SU-DHL-6 (cell line): ENCODE data around the gene PRCC.

Experiments used
- H2AFZ ChIP-seq: fragments of 200-600 bp; sonication (generic); 2 replicates; pipeline ENCODE4 v1.6.1; 2014; ENCODE audit warnings: low read depth, mild to moderate bottlenecking, moderate library complexity, mixed read lengths, antibody characterized with exemption, low read length; ENCODE audit not compliant: severe bottlenecking
- H3F3A ChIP-seq: fragments of 200-600 bp; shearing (Covaris generic); 2 replicates; pipeline ENCODE4 v1.6.0; 2016; ENCODE audit warnings: antibody characterized with exemption, mild to moderate bottlenecking; ENCODE audit not compliant: insufficient read depth
- H3K27ac ChIP-seq: fragments of 200-600 bp; sonication (generic); 2 replicates; pipeline ENCODE4 v1.5.1; 2016; ENCODE audit warnings: low read depth, mild to moderate bottlenecking, low read length, moderate library complexity, mixed read lengths
- H3K27me3 ChIP-seq: fragments of 200-600 bp; sonication (generic), shearing (Covaris generic); 2 replicates; pipeline ENCODE4 v1.6.0; 2014; ENCODE audit warnings: mild to moderate bottlenecking, low read length
- H3K36me3 ChIP-seq: fragments of 200-600 bp; sonication (generic); 2 replicates; pipeline ENCODE4 v1.6.1; 2014; ENCODE audit warnings: mild to moderate bottlenecking, low read length, mixed read lengths
- H3K4me2 ChIP-seq: fragments of 300-600, 200-600 bp; shearing (Covaris generic), sonication (generic); 2 replicates; pipeline ENCODE4 v1.6.0; 2014; ENCODE audit warnings: low read length, low read depth, mild to moderate bottlenecking; ENCODE audit not compliant: poor library complexity, severe bottlenecking
- H3K4me3 ChIP-seq: fragments of 200-600 bp; sonication (generic); 2 replicates; pipeline ENCODE4 v1.5.1; 2014; ENCODE audit warnings: antibody characterized with exemption, low read length, mild to moderate bottlenecking, mixed read lengths; ENCODE audit not compliant: insufficient read depth, poor library complexity, severe bottlenecking
- H3K79me2 ChIP-seq: fragments of 200-600 bp; sonication (generic); 2 replicates; pipeline ENCODE4 v1.6.1; 2014; ENCODE audit warnings: mild to moderate bottlenecking, low read length, moderate library complexity; ENCODE audit not compliant: insufficient read depth
- H3K9ac ChIP-seq: fragments of 200-600 bp; sonication (generic); 2 replicates; pipeline ENCODE4 v1.7.0; 2014; ENCODE audit warnings: mild to moderate bottlenecking, low read length
- H3K9me2 ChIP-seq: fragments of 200-600 bp; sonication (generic); replicated peaks from 2 replicates; pipeline ENCODE4 v1.6.1; 2014; ENCODE audit warnings: low read length; ENCODE audit not compliant: insufficient read depth
- H3K9me3 ChIP-seq: fragments of 200-600 bp; sonication (generic); 2 replicates; pipeline ENCODE4 v1.6.1; 2014; ENCODE audit warnings: low read length, mixed read lengths; ENCODE audit not compliant: insufficient read depth
- H4K20me1 ChIP-seq: fragments of 200-600 bp; sonication (generic); 2 replicates; pipeline ENCODE4 v1.6.1; 2014; ENCODE audit warnings: low read depth, mild to moderate bottlenecking, antibody characterized with exemption, low read length, moderate library complexity, mixed read lengths
- CTCF ChIP-seq: fragments of 200-600 bp; sonication (generic); IDR thresholded peaks from one replicate; pipeline ENCODE4 v1.5.1; 2017; ENCODE audit warnings: antibody characterized with exemption, mild to moderate bottlenecking, low read length, moderate library complexity; ENCODE audit not compliant: insufficient read depth, poor library complexity, severe bottlenecking
- EZH2phosphoT487 ChIP-seq: fragments of 200-600 bp; sonication (generic), shearing (Covaris generic); conservative IDR thresholded peaks from 2 replicates; pipeline ENCODE4 v1.6.1; 2018; ENCODE audit warnings: mild to moderate bottlenecking, antibody characterized with exemption, low read length, moderate library complexity, mixed read lengths

The PRCC gene

GRCh38 chr1:156789621-156790318, 22.4 kb downstream of the PRCC start:
- no peak overlapping the region for H3K9ac ChIP-seq
- H3K27me3 ChIP-seq: no peaks in the 10 kb centered on the region
- H2AFZ ChIP-seq: no peak overlapping the region
- H3K9me3 ChIP-seq: no peaks in the 10 kb centered on the region
- TF ChIP-seq EZH2phosphoT487: no peak
- no peak for TF ChIP-seq CTCF
- H3K4me2 ChIP-seq: no peak overlapping the region
- no peaks in the 10 kb centered on the region for H3F3A ChIP-seq
- H3K79me2 ChIP-seq: peaks cover 5% of the 10 kb centered on the region; the same call in 1 of the 2 replicates
- peaks cover 13% of the 10 kb centered on the region; the same call in 1 of the 2 replicates for H3K36me3 ChIP-seq
- no peaks in the 10 kb centered on the region for H3K9me2 ChIP-seq
- no peak overlapping the region for H3K4me3 ChIP-seq
- H4K20me1 ChIP-seq: no peaks in the 10 kb centered on the region; the same call in 1 of the 2 replicates
- H3K27ac ChIP-seq: no peak overlapping the region

- TF ChIP-seq CTCF: no peak
- H3K27me3 ChIP-seq: no peaks in the 10 kb centered on the region
- H2AFZ ChIP-seq: no peak overlapping the region
- no peak overlapping the region for H3K4me2 ChIP-seq
- no peaks in the 10 kb centered on the region for H3K9me3 ChIP-seq
- no peak overlapping the region for H3K27ac ChIP-seq
- no peaks in the 10 kb centered on the region for H4K20me1 ChIP-seq
- H3K4me3 ChIP-seq: no peak overlapping the region
- H3K79me2 ChIP-seq: 0 out of 2 replicates have a peak, but pooled peaks cover 2% of the 10 kb centered on the region
- no peaks in the 10 kb centered on the region for H3K9me2 ChIP-seq
- H3K36me3 ChIP-seq: peaks cover 35% of the 10 kb centered on the region
- H3F3A ChIP-seq: peaks cover 5% of the 10 kb centered on the region; the same call in 1 of the 2 replicates
- H3K9ac ChIP-seq: no peak overlapping the region
Observed at GRCh38 chr1:156794506-156795373, 27.4 kb downstream of the PRCC start.

GRCh38 chr1:156795374-156795733, 28.0 kb downstream of the PRCC start:
- Histone ChIP-seq H3K9me2 (no peaks in the 10 kb centered on the region), H3F3A (peaks cover 5% of the 10 kb centered on the region; the same call in 1 of the 2 replicates), H3K9ac (no peak overlapping the region), H3K79me2 (no peaks in the 10 kb centered on the region), H3K4me3 (no peak overlapping the region), H3K9me3 (no peaks in the 10 kb centered on the region), H3K4me2 (no peak overlapping the region), H4K20me1 (no peaks in the 10 kb centered on the region), H3K36me3 (peaks cover 35% of the 10 kb centered on the region), H3K27me3 (no peaks in the 10 kb centered on the region), H3K27ac (no peak overlapping the region), H2AFZ (no peak overlapping the region)
- no peak for TF ChIP-seq EZH2phosphoT487
- no peak for TF ChIP-seq CTCF
